ENCODE data around the gene DAG1. TPM values are rescaled to one million over a fixed set of nuclear protein-coding genes. Genes with fewer than 3 reads are reported as not detected.

The DAG1 gene
- total and polyA plus RNA-seq, 4 donors: 15.3 to 87.4 (median 47.8) TPM

- intact Hi-C loops (cut with DNase I): no loop called here
- Histone ChIP-seq H3K27ac (ENCODE audit: low read depth in 1 of 2, low read length in 2 of 2) (no peak overlapping the region), H3K9me3 (ENCODE audit: control insufficient read depth, low read length) (no peaks in the 10 kb centered on the region), H3K36me3 (ENCODE audit: control insufficient read depth in 1 of 2, insufficient read depth in 2 of 2, low read length in 1 of 2) (peaks cover 5 to 6% of the 10 kb centered on the region in 2 donors), H3K4me3 (ENCODE audit: low read length in 2 of 2) (no peak overlapping the region), H3K27me3 (ENCODE audit: control insufficient read depth in 1 of 2, insufficient read depth in 2 of 2, low read length in 1 of 2) (no peaks in the 10 kb centered on the region), H3K4me1 (ENCODE audit: control insufficient read depth in 1 of 2, insufficient read depth in 2 of 2, low read length in 2 of 2) (no peaks in the 10 kb centered on the region)
- no peak for DNase-seq
- peak; percentile 13 for ATAC-seq (ENCODE audit: low FRiP score)
- 90% methylated on average over 13 of the region's 13 CpGs for WGBS, 2 donors
These were observed 63.0 kb downstream of the DAG1 start for GRCh38 chr3:49533031-49533430.

GRCh38 chr3:49533786-49534519 is 63.9 kb downstream of the DAG1 start:
- no peaks in the 10 kb centered on the region for H3K27me3 ChIP-seq (ENCODE audit: control insufficient read depth in 1 of 2, insufficient read depth in 2 of 2, low read length in 1 of 2)
- intact Hi-C loops (cut with DNase I): no loop called here
- H3K4me3 ChIP-seq (ENCODE audit: low read length in 2 of 2): no peak overlapping the region
- ATAC-seq (ENCODE audit: low FRiP score) (no peak), DNase-seq (peak in 1 of 2 donors; percentile 9)
- H3K9me3 ChIP-seq (ENCODE audit: control insufficient read depth, low read length): no peaks in the 10 kb centered on the region
- H3K36me3 ChIP-seq (ENCODE audit: control insufficient read depth in 1 of 2, insufficient read depth in 2 of 2, low read length in 1 of 2): peaks cover 5 to 6% of the 10 kb centered on the region in 2 donors
- WGBS, 2 donors: 76 to 84% methylated on average over 9 of the region's 9 CpGs
- no peak overlapping the region for H3K27ac ChIP-seq (ENCODE audit: low read depth in 1 of 2, low read length in 2 of 2)
- H3K4me1 ChIP-seq (ENCODE audit: control insufficient read depth in 1 of 2, insufficient read depth in 2 of 2, low read length in 2 of 2): no peaks in the 10 kb centered on the region

DNA sequence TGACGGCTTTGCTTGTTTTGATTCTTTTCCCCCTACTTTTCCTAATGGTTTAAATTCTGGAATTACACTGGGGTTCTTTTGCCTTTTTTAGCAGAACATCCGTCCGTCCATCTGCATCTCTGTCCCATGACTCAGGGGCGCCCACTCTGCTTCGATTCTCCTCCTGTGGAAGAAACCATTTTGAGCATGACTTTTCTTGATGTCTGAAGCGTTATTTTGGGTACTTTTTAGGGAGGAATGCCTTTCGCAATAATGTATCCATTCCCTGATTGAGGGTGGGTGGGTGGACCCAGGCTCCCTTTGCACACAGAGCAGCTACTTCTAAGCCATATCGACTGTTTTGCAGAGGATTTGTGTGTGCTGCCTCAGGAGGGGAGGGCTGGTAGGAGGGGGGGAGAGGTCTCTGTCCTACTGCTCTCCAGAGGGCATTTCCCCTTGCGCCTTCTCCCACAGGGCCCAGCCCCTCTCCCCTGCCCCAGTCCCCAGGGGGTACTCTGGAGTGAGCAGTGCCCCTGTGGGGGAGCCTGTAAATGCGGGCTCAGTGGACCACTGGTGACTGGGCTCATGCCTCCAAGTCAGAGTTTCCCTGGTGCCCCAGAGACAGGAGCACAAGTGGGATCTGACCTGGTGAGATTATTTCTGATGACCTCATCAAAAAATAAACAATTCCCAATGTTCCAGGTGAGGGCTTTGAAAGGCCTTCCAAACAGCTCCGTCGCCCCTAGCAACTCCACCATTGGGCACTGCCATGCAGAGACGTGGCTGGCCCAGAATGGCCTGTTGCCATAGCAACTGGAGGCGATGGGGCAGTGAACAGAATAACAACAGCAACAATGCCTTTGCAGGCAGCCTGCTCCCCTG is 64.7 kb downstream of the DAG1 start:
- no peak overlapping the region for H3K4me3 ChIP-seq (ENCODE audit: low read length in 2 of 2)
- peaks cover 5 to 6% of the 10 kb centered on the region in 2 donors for H3K36me3 ChIP-seq (ENCODE audit: control insufficient read depth in 1 of 2, insufficient read depth in 2 of 2, low read length in 1 of 2)
- no peaks in the 10 kb centered on the region for H3K9me3 ChIP-seq (ENCODE audit: control insufficient read depth, low read length)
- intact Hi-C loops (cut with DNase I): no loop called here
- H3K4me1 ChIP-seq (ENCODE audit: control insufficient read depth in 1 of 2, insufficient read depth in 2 of 2, low read length in 2 of 2): no peaks in the 10 kb centered on the region
- WGBS, 2 donors: 73 to 74% methylated on average over 14 of the region's 14 CpGs
- no peaks in the 10 kb centered on the region for H3K27me3 ChIP-seq (ENCODE audit: control insufficient read depth in 1 of 2, insufficient read depth in 2 of 2, low read length in 1 of 2)
- H3K27ac ChIP-seq (ENCODE audit: low read depth in 1 of 2, low read length in 2 of 2): no peak overlapping the region
- ATAC-seq (ENCODE audit: low FRiP score) (no peak), DNase-seq (peak in 1 of 2 donors; percentile 57)

- ATAC-seq (ENCODE audit: low FRiP score) (no peak), DNase-seq (peak in 1 of 2 donors; percentile 59)
- Histone ChIP-seq H3K27ac (ENCODE audit: low read depth in 1 of 2, low read length in 2 of 2) (no peak overlapping the region), H3K9me3 (ENCODE audit: control insufficient read depth, low read length) (no peaks in the 10 kb centered on the region), H3K27me3 (ENCODE audit: control insufficient read depth in 1 of 2, insufficient read depth in 2 of 2, low read length in 1 of 2) (no peaks in the 10 kb centered on the region), H3K4me3 (ENCODE audit: low read length in 2 of 2) (no peak overlapping the region), H3K36me3 (ENCODE audit: control insufficient read depth in 1 of 2, insufficient read depth in 2 of 2, low read length in 1 of 2) (peaks cover 2 to 5% of the 10 kb centered on the region in 2 donors), H3K4me1 (ENCODE audit: control insufficient read depth in 1 of 2, insufficient read depth in 2 of 2, low read length in 2 of 2) (no peaks in the 10 kb centered on the region)
- 67 to 69% methylated on average over 7 of the region's 7 CpGs for WGBS, 2 donors
- intact Hi-C loops (cut with DNase I): no loop called here
These were observed 66.2 kb downstream of the DAG1 start for GRCh38 chr3:49535971-49536874.

GRCh38 chr3:49536875-49537533 is 66.9 kb downstream of the DAG1 start:
- Histone ChIP-seq H3K9me3 (ENCODE audit: control insufficient read depth, low read length) (no peaks in the 10 kb centered on the region), H3K27me3 (ENCODE audit: control insufficient read depth in 1 of 2, insufficient read depth in 2 of 2, low read length in 1 of 2) (no peaks in the 10 kb centered on the region), H3K4me3 (ENCODE audit: low read length in 2 of 2) (no peak overlapping the region), H3K27ac (ENCODE audit: low read depth in 1 of 2, low read length in 2 of 2) (no peak overlapping the region), H3K36me3 (ENCODE audit: control insufficient read depth in 1 of 2, insufficient read depth in 2 of 2, low read length in 1 of 2) (peaks cover 2 to 5% of the 10 kb centered on the region in 2 donors), H3K4me1 (ENCODE audit: control insufficient read depth in 1 of 2, insufficient read depth in 2 of 2, low read length in 2 of 2) (no peaks in the 10 kb centered on the region)
- intact Hi-C loops (cut with DNase I): no loop called here
- ATAC-seq (ENCODE audit: low FRiP score) (no peak), DNase-seq (peak in 1 of 2 donors; percentile 55)
- WGBS, 2 donors: 82 to 86% methylated on average over 16 of the region's 16 CpGs

DNA sequence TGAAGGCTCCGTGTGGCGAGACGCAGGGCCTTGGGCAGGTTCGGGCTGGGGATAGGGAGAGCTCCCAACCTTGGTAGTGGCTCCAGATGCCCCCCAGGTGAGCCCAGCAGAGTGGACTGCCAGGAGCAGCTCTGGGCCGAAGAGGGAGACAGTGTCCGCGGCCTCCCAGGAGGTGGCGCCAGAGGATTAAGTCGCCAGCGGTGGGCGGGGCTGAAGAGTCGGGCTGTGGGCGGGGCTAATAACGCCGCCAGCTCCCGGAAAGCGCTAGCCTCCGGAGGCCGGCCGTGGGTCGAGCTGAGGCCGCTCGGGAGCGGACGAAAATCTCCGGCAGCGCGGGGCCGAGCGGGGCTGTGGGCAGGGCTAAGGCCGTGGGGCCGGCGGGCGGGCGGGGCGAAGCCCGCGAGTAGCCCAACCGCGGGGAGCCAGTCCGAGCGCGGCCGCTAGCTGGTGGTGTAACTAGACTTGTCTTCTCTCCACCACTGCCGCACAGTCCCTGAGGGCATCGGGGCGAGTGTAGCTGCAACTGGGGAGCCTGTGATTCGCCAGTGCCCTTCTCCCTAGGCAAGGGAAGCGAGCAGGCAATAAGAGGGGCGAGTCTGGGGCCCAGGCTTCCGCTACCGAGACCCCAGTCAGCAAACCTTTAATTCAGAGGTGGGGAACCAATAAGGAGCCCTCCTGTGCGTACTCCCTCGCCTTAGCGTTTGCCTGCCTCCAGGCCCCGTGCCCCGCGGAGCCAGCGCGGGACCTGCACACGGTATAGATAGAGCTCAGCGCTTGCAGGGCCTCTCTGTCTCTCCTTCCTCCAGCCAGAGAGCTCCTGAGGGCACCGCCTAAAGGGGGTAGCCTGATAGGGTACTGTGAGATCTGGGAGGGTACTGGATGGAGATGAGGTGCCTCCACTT is 69.8 kb downstream of the DAG1 start:
- Histone ChIP-seq H3K27ac (ENCODE audit: low read depth in 1 of 2, low read length in 2 of 2) (peak overlapping the region in 1 of 2 donors; percentile 47), H3K4me1 (ENCODE audit: control insufficient read depth in 1 of 2, insufficient read depth in 2 of 2, low read length in 2 of 2) (no peaks in the 10 kb centered on the region), H3K27me3 (ENCODE audit: control insufficient read depth in 1 of 2, insufficient read depth in 2 of 2, low read length in 1 of 2) (no peaks in the 10 kb centered on the region), H3K36me3 (ENCODE audit: control insufficient read depth in 1 of 2, insufficient read depth in 2 of 2, low read length in 1 of 2) (no peaks in the 10 kb centered on the region), H3K9me3 (ENCODE audit: control insufficient read depth, low read length) (no peaks in the 10 kb centered on the region), H3K4me3 (ENCODE audit: low read length in 2 of 2) (peak overlapping the region; percentile 1 to 25)
- peak; percentile 97 to 98 for DNase-seq
- 0 to 1% methylated on average over 53 to 63 of the region's 63 CpGs for WGBS, 2 donors
- intact Hi-C loops (cut with DNase I): loop anchor here (1.0 kb wide), 2 partner anchors 131 to 132 kb away; no protein-coding TSS in a partner anchor
- ATAC-seq (ENCODE audit: low FRiP score): peak; percentile 99

DNA sequence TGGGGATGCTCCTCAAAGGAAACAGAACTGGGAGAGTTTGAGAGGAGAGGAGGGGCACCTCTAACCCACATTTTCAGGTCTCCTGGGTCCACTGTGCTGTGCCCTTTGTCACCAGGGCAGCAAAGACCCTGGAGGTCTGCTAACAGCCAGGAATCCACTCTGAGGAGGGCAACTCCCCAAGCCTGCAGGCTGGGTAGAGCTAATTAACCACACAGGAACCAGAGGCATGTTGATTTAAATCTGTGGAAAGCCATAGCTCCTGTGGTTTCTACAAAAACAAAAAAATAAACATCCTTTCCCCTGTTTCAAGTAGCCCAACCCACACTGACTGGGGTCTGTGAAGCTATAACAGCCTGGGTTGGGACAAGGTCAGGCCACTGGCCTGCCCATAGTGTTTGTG is 82.0 kb downstream of the DAG1 start:
- Histone ChIP-seq H3K9me3 (ENCODE audit: control insufficient read depth, low read length) (no peaks in the 10 kb centered on the region), H3K4me3 (ENCODE audit: low read length in 2 of 2) (no peak overlapping the region), H3K4me1 (ENCODE audit: control insufficient read depth in 1 of 2, insufficient read depth in 2 of 2, low read length in 2 of 2) (peaks cover 0 to 3% of the 10 kb centered on the region in 2 donors), H3K27me3 (ENCODE audit: control insufficient read depth in 1 of 2, insufficient read depth in 2 of 2, low read length in 1 of 2) (no peaks in the 10 kb centered on the region), H3K36me3 (ENCODE audit: control insufficient read depth in 1 of 2, insufficient read depth in 2 of 2, low read length in 1 of 2) (no peaks in the 10 kb centered on the region), H3K27ac (ENCODE audit: low read depth in 1 of 2, low read length in 2 of 2) (no peak overlapping the region)
- DNase-seq: no peak
- intact Hi-C loops (cut with DNase I): loop anchor here in 1 of 2 donors (5.0 kb wide), 1 partner anchor 120 kb away; the partner anchor contains the start of gene APEH
- ATAC-seq (ENCODE audit: low FRiP score): no peak
